ENCODE data around the gene GALNT2.

GALNT2 gene

DNA sequence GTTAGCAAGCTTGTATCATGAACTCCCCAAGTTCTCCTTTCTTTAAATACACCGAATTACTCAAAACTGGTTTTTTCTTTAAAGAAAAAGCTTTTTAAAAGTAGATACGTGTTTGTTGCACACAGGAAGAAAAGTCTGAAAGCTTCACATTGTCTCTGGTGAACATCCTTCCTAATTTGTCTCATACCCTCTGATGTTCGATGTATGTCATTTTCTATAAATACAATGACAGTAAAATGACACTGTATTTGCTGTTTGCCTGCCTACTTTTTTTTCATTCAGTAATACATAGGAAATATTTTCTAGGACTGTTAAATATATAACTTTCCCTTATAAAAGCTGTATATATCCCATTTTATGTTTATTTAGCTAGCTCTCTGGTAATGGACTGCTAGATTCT is 153.9 kb downstream of the GALNT2 start:
- H2AFZ ChIP-seq (ENCODE audit: insufficient read depth, low read length, poor library complexity) = no peak overlapping the region
- H3K9ac ChIP-seq (ENCODE audit: low read length) = no peak overlapping the region
- H3K4me3 ChIP-seq (ENCODE audit: low read depth, low read length) = no peak overlapping the region
- H3K79me2 ChIP-seq (ENCODE audit: control insufficient read depth, insufficient read depth, low read length, poor library complexity) = no peaks in the 10 kb centered on the region
- no peak overlapping the region for H2BK120ac ChIP-seq (ENCODE audit: insufficient read depth, low read length, poor library complexity)
- no peak overlapping the region for H3K18ac ChIP-seq (ENCODE audit: low read length)
- no peaks in the 10 kb centered on the region for H3K36me3 ChIP-seq (ENCODE audit: control insufficient read depth in 1 of 2, insufficient read depth in 2 of 2, low read length in 2 of 2)
- H4K91ac ChIP-seq (ENCODE audit: low read depth, low read length) = no peak overlapping the region
- H3K4me1 ChIP-seq (ENCODE audit: control insufficient read depth in 1 of 2, insufficient read depth in 2 of 2, low read length in 2 of 2) = peaks cover 3 to 6% of the 10 kb centered on the region in 2 experiments
- no peak overlapping the region for H4K8ac ChIP-seq (ENCODE audit: low read depth, low read length)
- no peak overlapping the region for H4K12ac ChIP-seq (ENCODE audit: low read depth, low read length)
- no peak overlapping the region for H3K4ac ChIP-seq (ENCODE audit: low read depth, low read length)
- H2BK5ac ChIP-seq (ENCODE audit: low read depth, low read length, poor library complexity) = no peak overlapping the region
- WGBS (ENCODE audit: extremely low coverage, insufficient coverage, insufficient read length) = no CpG with 5 or more reads among the region's 3 CpGs
- H3K27ac ChIP-seq (ENCODE audit: low read depth, low read length) = no peak overlapping the region
- H3K79me1 ChIP-seq (ENCODE audit: low read length) = no peaks in the 10 kb centered on the region
- H3K27me3 ChIP-seq (ENCODE audit: insufficient read depth, low read length) = no peaks in the 10 kb centered on the region
- no peak overlapping the region for H3K14ac ChIP-seq (ENCODE audit: low read length)
- no peak overlapping the region for H2AK5ac ChIP-seq (ENCODE audit: low read length)
- no peak overlapping the region for H2BK12ac ChIP-seq (ENCODE audit: low read length)
- H3K23ac ChIP-seq (ENCODE audit: low read length) = no peak overlapping the region
- DNase-seq = no peak
- no peak overlapping the region for H3K4me2 ChIP-seq (ENCODE audit: low read length)
- H3K9me3 ChIP-seq (ENCODE audit: insufficient read depth, low read depth, low read length) = peaks cover 1% of the 10 kb centered on the region

DNA sequence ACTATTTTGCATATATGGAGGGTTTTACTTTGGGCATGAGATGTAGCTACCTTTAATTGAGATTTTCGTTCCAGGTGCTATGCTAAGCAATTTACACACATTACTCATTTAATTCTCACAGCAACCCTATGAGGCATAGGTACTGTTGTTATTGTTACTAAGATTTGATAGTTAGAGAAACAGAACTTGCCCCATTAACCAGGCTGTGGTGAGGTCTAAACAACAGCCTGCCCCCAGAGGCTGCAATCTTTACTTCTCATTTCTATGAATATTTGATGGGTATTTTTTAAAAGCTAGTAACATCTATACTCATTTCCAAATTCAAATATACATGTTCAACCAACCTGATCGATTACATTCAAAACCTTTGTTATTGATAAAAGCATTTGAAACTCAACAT is 155.6 kb downstream of the GALNT2 start:
- no peak overlapping the region for H2BK120ac ChIP-seq (ENCODE audit: insufficient read depth, low read length, poor library complexity)
- no peak overlapping the region for H3K18ac ChIP-seq (ENCODE audit: low read length)
- no peak overlapping the region for H2AK5ac ChIP-seq (ENCODE audit: low read length)
- H4K8ac ChIP-seq (ENCODE audit: low read depth, low read length) = no peak overlapping the region
- H3K79me1 ChIP-seq (ENCODE audit: low read length) = no peaks in the 10 kb centered on the region
- H2AFZ ChIP-seq (ENCODE audit: insufficient read depth, low read length, poor library complexity) = no peak overlapping the region
- no peak overlapping the region for H4K12ac ChIP-seq (ENCODE audit: low read depth, low read length)
- no peak overlapping the region for H3K27ac ChIP-seq (ENCODE audit: low read depth, low read length)
- H2BK5ac ChIP-seq (ENCODE audit: low read depth, low read length, poor library complexity) = no peak overlapping the region
- DNase-seq = no peak
- no peak overlapping the region for H3K14ac ChIP-seq (ENCODE audit: low read length)
- no peak overlapping the region for H3K23ac ChIP-seq (ENCODE audit: low read length)
- WGBS (ENCODE audit: extremely low coverage, insufficient coverage, insufficient read length) = no CpG with 5 or more reads among the region's 2 CpGs
- H3K36me3 ChIP-seq (ENCODE audit: control insufficient read depth in 1 of 2, insufficient read depth in 2 of 2, low read length in 2 of 2) = peaks cover 0 to 3% of the 10 kb centered on the region in 2 experiments
- H3K4me1 ChIP-seq (ENCODE audit: control insufficient read depth in 1 of 2, insufficient read depth in 2 of 2, low read length in 2 of 2) = peaks cover 3 to 6% of the 10 kb centered on the region in 2 experiments
- no peak overlapping the region for H3K4me3 ChIP-seq (ENCODE audit: low read depth, low read length)
- H4K91ac ChIP-seq (ENCODE audit: low read depth, low read length) = no peak overlapping the region
- peaks cover 1% of the 10 kb centered on the region for H3K9me3 ChIP-seq (ENCODE audit: insufficient read depth, low read depth, low read length)
- no peaks in the 10 kb centered on the region for H3K79me2 ChIP-seq (ENCODE audit: control insufficient read depth, insufficient read depth, low read length, poor library complexity)
- no peak overlapping the region for H3K4ac ChIP-seq (ENCODE audit: low read depth, low read length)
- H3K9ac ChIP-seq (ENCODE audit: low read length) = no peak overlapping the region
- H2BK12ac ChIP-seq (ENCODE audit: low read length) = no peak overlapping the region
- no peaks in the 10 kb centered on the region for H3K27me3 ChIP-seq (ENCODE audit: insufficient read depth, low read length)
- H3K4me2 ChIP-seq (ENCODE audit: low read length) = no peak overlapping the region

DNA sequence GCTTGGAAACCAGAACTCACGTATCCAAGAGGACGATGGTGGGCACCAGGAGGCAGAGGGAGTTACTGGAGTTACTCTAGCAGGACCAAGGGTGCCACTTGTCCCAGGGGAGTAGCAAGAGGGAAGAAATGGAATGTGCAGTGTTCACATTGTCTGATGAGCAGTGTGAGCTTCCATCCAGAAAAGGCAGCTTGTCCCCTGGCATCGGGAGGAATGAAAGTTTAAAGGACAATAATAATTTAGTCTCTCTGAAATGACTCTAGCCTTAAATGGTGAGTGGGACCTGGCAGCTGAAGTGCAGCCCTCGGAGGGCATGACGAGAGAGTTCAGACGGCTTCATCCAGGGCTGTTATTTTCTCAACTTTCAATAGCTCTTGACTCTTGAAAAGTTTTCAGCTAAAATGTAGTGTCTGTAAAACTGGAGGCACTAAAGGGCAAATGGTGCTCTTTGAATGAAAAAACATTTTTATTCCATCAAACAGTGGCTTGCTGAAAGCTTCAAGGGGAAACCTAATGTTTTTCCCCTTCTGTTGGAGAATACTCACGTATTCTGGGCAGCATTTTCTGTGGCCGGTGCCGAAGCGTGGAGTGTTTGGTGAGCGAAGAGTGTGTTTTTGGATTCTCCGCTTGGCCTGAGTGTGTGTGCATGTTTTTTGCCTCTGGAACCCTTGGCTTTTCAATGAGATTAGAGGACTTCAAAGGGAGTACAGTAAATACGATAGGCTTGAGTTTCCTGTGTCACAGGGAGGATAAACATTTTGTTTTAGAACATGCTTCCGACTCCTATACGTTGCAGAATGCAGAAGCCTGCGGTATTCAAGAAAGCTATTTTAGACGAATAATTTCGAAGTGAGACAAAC is 157.3 kb downstream of the GALNT2 start:
- Histone ChIP-seq H3K9me3 (ENCODE audit: insufficient read depth, low read depth, low read length) (no peaks in the 10 kb centered on the region), H3K79me1 (ENCODE audit: low read length) (no peaks in the 10 kb centered on the region), H3K23ac (ENCODE audit: low read length) (no peak overlapping the region), H3K4me1 (ENCODE audit: control insufficient read depth in 1 of 2, insufficient read depth in 2 of 2, low read length in 2 of 2) (peaks cover 0 to 4% of the 10 kb centered on the region in 2 experiments), H3K4me2 (ENCODE audit: low read length) (no peak overlapping the region), H3K4ac (ENCODE audit: low read depth, low read length) (no peak overlapping the region), H4K12ac (ENCODE audit: low read depth, low read length) (no peak overlapping the region), H3K14ac (ENCODE audit: low read length) (no peak overlapping the region), H3K18ac (ENCODE audit: low read length) (no peak overlapping the region), H2AK5ac (ENCODE audit: low read length) (no peak overlapping the region), H3K79me2 (ENCODE audit: control insufficient read depth, insufficient read depth, low read length, poor library complexity) (no peaks in the 10 kb centered on the region), H2BK5ac (ENCODE audit: low read depth, low read length, poor library complexity) (no peak overlapping the region), H2AFZ (ENCODE audit: insufficient read depth, low read length, poor library complexity) (no peak overlapping the region), H3K36me3 (ENCODE audit: control insufficient read depth in 1 of 2, insufficient read depth in 2 of 2, low read length in 2 of 2) (peaks cover 0 to 3% of the 10 kb centered on the region in 2 experiments), H4K91ac (ENCODE audit: low read depth, low read length) (no peak overlapping the region), H2BK120ac (ENCODE audit: insufficient read depth, low read length, poor library complexity) (no peak overlapping the region), H3K9ac (ENCODE audit: low read length) (no peak overlapping the region), H3K27me3 (ENCODE audit: insufficient read depth, low read length) (no peaks in the 10 kb centered on the region), H3K27ac (ENCODE audit: low read depth, low read length) (no peak overlapping the region), H2BK12ac (ENCODE audit: low read length) (no peak overlapping the region), H4K8ac (ENCODE audit: low read depth, low read length) (no peak overlapping the region), H3K4me3 (ENCODE audit: low read depth, low read length) (no peak overlapping the region)
- no CpG with 5 or more reads among the region's 18 CpGs for WGBS (ENCODE audit: extremely low coverage, insufficient coverage, insufficient read length)
- no peak for DNase-seq

DNA sequence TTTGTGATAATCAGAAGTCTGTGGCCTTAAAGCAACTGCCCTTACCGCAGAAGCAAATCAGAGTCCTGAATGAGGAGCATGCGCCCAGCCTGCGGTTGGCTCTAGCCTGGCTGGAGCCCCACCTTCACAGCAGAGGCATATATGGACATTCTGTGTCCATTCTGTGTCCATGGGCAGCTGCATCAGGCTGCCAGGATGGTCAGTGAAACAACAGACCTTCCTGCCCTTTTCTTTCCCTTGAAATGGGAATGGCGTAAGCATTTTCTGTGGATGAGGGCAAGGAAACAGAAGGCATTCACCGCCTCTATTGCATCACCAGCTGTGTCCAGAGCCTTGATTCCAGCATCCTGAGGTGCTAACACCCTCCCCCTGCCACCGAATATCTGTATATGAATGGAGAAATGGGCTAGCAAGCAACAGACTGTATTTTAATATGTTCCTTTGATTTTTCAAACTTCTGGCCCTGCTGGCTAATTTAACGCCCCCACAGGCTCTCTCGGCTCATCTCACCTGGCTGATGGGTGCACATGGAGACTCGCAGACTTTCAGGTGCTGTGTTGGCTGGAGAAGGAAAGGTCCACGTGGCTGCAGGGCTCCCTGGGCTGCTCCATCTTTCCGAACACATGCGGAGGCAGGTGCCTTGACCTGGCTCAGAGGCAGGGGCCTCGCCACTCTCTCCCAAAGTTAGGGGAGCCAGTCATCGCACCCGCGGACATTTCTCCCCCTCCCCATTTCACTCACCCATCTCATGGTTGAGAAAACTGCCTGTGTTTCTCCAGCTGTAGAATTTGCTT is 159.2 kb downstream of the GALNT2 start:
- Histone ChIP-seq H3K4me2 (ENCODE audit: low read length) (no peak overlapping the region), H3K9ac (ENCODE audit: low read length) (no peak overlapping the region), H4K91ac (ENCODE audit: low read depth, low read length) (no peak overlapping the region), H3K79me1 (ENCODE audit: low read length) (no peaks in the 10 kb centered on the region), H2AK5ac (ENCODE audit: low read length) (no peak overlapping the region), H2BK120ac (ENCODE audit: insufficient read depth, low read length, poor library complexity) (no peak overlapping the region), H3K4me3 (ENCODE audit: low read depth, low read length) (no peak overlapping the region), H3K4ac (ENCODE audit: low read depth, low read length) (no peak overlapping the region), H2BK5ac (ENCODE audit: low read depth, low read length, poor library complexity) (peak overlapping the region; percentile 23), H3K27ac (ENCODE audit: low read depth, low read length) (no peak overlapping the region), H2BK12ac (ENCODE audit: low read length) (no peak overlapping the region), H3K27me3 (ENCODE audit: insufficient read depth, low read length) (no peaks in the 10 kb centered on the region), H4K8ac (ENCODE audit: low read depth, low read length) (no peak overlapping the region), H4K12ac (ENCODE audit: low read depth, low read length) (no peak overlapping the region), H3K23ac (ENCODE audit: low read length) (no peak overlapping the region), H2AFZ (ENCODE audit: insufficient read depth, low read length, poor library complexity) (no peak overlapping the region), H3K36me3 (ENCODE audit: control insufficient read depth in 1 of 2, insufficient read depth in 2 of 2, low read length in 2 of 2) (peaks cover 4 to 6% of the 10 kb centered on the region in 2 experiments), H3K79me2 (ENCODE audit: control insufficient read depth, insufficient read depth, low read length, poor library complexity) (no peaks in the 10 kb centered on the region), H3K4me1 (ENCODE audit: control insufficient read depth in 1 of 2, insufficient read depth in 2 of 2, low read length in 2 of 2) (peaks cover 0 to under 1% of the 10 kb centered on the region in 2 experiments), H3K9me3 (ENCODE audit: insufficient read depth, low read depth, low read length) (no peaks in the 10 kb centered on the region), H3K18ac (ENCODE audit: low read length) (no peak overlapping the region), H3K14ac (ENCODE audit: low read length) (no peak overlapping the region)
- WGBS (ENCODE audit: extremely low coverage, insufficient coverage, insufficient read length) = no CpG with 5 or more reads among the region's 16 CpGs
- DNase-seq = peak; percentile 11 to 46

Measured in trophoblast cell (in vitro differentiated cells and primary cell).